Measurements from ENCODE around the gene A2M.

Gene A2M

GRCh38 chr12:9047105-9047504 lies 68.6 kb downstream of the A2M start:
- Histone ChIP-seq H4K20me1 (ENCODE audit: insufficient read depth, low read length) (no peaks in the 10 kb centered on the region), H3K27me3 (ENCODE audit: low read depth, low read length) (no peaks in the 10 kb centered on the region), H2AFZ (ENCODE audit: low read depth, low read length) (no peak overlapping the region), H3K4me2 (ENCODE audit: low read length) (no peak overlapping the region), H3K36me3 (replicated peaks; ENCODE audit: low read depth, low read length) (no peaks in the 10 kb centered on the region), H3K27ac (ENCODE audit: low read length) (no peak overlapping the region), H3K79me2 (ENCODE audit: low read length) (no peaks in the 10 kb centered on the region), H3K9me3 (ENCODE audit: insufficient read depth, low read length) (no peaks in the 10 kb centered on the region), H3K9ac (ENCODE audit: low read length) (no peak overlapping the region), H3K4me1 (ENCODE audit: low read length) (peaks cover 17% of the 10 kb centered on the region), H3K4me3 (ENCODE audit: low read length) (no peak overlapping the region)
- TF ChIP-seq CTCF (IDR thresholded peaks at IDR 0.05; ENCODE audit: low read depth, low read length) (no peak), EZH2phosphoT487 (IDR thresholded peaks at IDR 0.05; ENCODE audit: low read depth) (no peak)

GRCh38 chr12:9043766-9044165 lies 72.0 kb downstream of the A2M start:
- H2AFZ ChIP-seq (ENCODE audit: low read depth, low read length): no peak overlapping the region
- TF ChIP-seq EZH2phosphoT487 (IDR thresholded peaks at IDR 0.05; ENCODE audit: low read depth): no peak
- no peaks in the 10 kb centered on the region for H3K9me3 ChIP-seq (ENCODE audit: insufficient read depth, low read length)
- no peaks in the 10 kb centered on the region for H4K20me1 ChIP-seq (ENCODE audit: insufficient read depth, low read length)
- H3K27ac ChIP-seq (ENCODE audit: low read length): no peak overlapping the region
- H3K9ac ChIP-seq (ENCODE audit: low read length): no peak overlapping the region
- H3K4me1 ChIP-seq (ENCODE audit: low read length): no peaks in the 10 kb centered on the region
- H3K27me3 ChIP-seq (ENCODE audit: low read depth, low read length): no peaks in the 10 kb centered on the region
- H3K79me2 ChIP-seq (ENCODE audit: low read length): no peaks in the 10 kb centered on the region
- no peak overlapping the region for H3K4me3 ChIP-seq (ENCODE audit: low read length)
- no peaks in the 10 kb centered on the region for H3K36me3 ChIP-seq (replicated peaks; ENCODE audit: low read depth, low read length)
- H3K4me2 ChIP-seq (ENCODE audit: low read length): no peak overlapping the region

GRCh38 chr12:9041321-9041720 lies 74.4 kb downstream of the A2M start:
- H3K79me2 ChIP-seq (ENCODE audit: low read length): no peaks in the 10 kb centered on the region
- H3K27ac ChIP-seq (ENCODE audit: low read length): no peak overlapping the region
- H3K9ac ChIP-seq (ENCODE audit: low read length): no peak overlapping the region
- H3K4me1 ChIP-seq (ENCODE audit: low read length): no peaks in the 10 kb centered on the region
- H3K27me3 ChIP-seq (ENCODE audit: low read depth, low read length): no peaks in the 10 kb centered on the region
- no peak overlapping the region for H2AFZ ChIP-seq (ENCODE audit: low read depth, low read length)
- H3K4me2 ChIP-seq (ENCODE audit: low read length): no peak overlapping the region
- no peaks in the 10 kb centered on the region for H3K36me3 ChIP-seq (replicated peaks; ENCODE audit: low read depth, low read length)
- no peak for TF ChIP-seq CTCF (IDR thresholded peaks at IDR 0.05; ENCODE audit: low read depth, low read length)
- no peaks in the 10 kb centered on the region for H3K9me3 ChIP-seq (ENCODE audit: insufficient read depth, low read length)
- H4K20me1 ChIP-seq (ENCODE audit: insufficient read depth, low read length): no peaks in the 10 kb centered on the region
- H3K4me3 ChIP-seq (ENCODE audit: low read length): no peak overlapping the region

GRCh38 chr12:9040484-9041186 lies 75.1 kb downstream of the A2M start:
- Histone ChIP-seq H2AFZ (ENCODE audit: low read depth, low read length) (no peak overlapping the region), H3K27me3 (ENCODE audit: low read depth, low read length) (no peaks in the 10 kb centered on the region), H3K27ac (ENCODE audit: low read length) (no peak overlapping the region), H3K9me3 (ENCODE audit: insufficient read depth, low read length) (no peaks in the 10 kb centered on the region), H3K9ac (ENCODE audit: low read length) (no peak overlapping the region), H4K20me1 (ENCODE audit: insufficient read depth, low read length) (no peaks in the 10 kb centered on the region), H3K4me3 (ENCODE audit: low read length) (no peak overlapping the region), H3K79me2 (ENCODE audit: low read length) (no peaks in the 10 kb centered on the region), H3K4me1 (ENCODE audit: low read length) (no peaks in the 10 kb centered on the region), H3K4me2 (ENCODE audit: low read length) (no peak overlapping the region), H3K36me3 (replicated peaks; ENCODE audit: low read depth, low read length) (no peaks in the 10 kb centered on the region)
- TF ChIP-seq EZH2phosphoT487 (IDR thresholded peaks at IDR 0.05; ENCODE audit: low read depth): no peak
- TF ChIP-seq CTCF (IDR thresholded peaks at IDR 0.05; ENCODE audit: low read depth, low read length): no peak
